Neuronal stem cell (in vitro differentiated cells): ENCODE results near the gene NDUFA8.

ENCODE experiments used
- DNase-seq: peaks from one replicate; pipeline ENCODE4 v3.0.0-alpha.2; 2013; ENCODE audit warnings: low spot score
- H2AFZ ChIP-seq: one replicate; pipeline ENCODE4 v1.6.1; 2013; ENCODE audit warnings: mild to moderate bottlenecking, low read length, inconsistent platforms
- H2AK5ac ChIP-seq: 2 replicates; pipeline ENCODE4 v1.6.1; 2013; ENCODE audit warnings: low read depth, mild to moderate bottlenecking, inconsistent platforms, low read length, moderate library complexity, mixed read lengths
- H2BK120ac ChIP-seq: 2 replicates; pipeline ENCODE4 v1.6.1; 2013; ENCODE audit warnings: low read depth, mild to moderate bottlenecking, inconsistent platforms, low read length, moderate library complexity, mixed read lengths
- H2BK12ac ChIP-seq: one replicate; pipeline ENCODE4 v1.6.1; 2013; ENCODE audit warnings: low read length, inconsistent platforms
- H2BK15ac ChIP-seq: 2 replicates; pipeline ENCODE4 v1.6.1; 2013; ENCODE audit warnings: mild to moderate bottlenecking, low read length, inconsistent platforms, mixed read lengths
- H2BK5ac ChIP-seq: one replicate; pipeline ENCODE4 v1.6.1; 2013; ENCODE audit warnings: inconsistent platforms, mild to moderate bottlenecking, low read length, moderate library complexity
- H3K14ac ChIP-seq: one replicate; pipeline ENCODE4 v1.6.1; 2013; ENCODE audit warnings: low read length, inconsistent platforms
- H3K18ac ChIP-seq: 2 replicates; pipeline ENCODE4 v1.6.1; 2013; ENCODE audit warnings: low read length, inconsistent platforms
- H3K23ac ChIP-seq: 2 replicates; pipeline ENCODE4 v1.6.1; 2013; ENCODE audit warnings: low read depth, mild to moderate bottlenecking, mixed read lengths, low read length, inconsistent platforms; ENCODE audit not compliant: poor library complexity
- H3K27ac ChIP-seq: replicated peaks from 3 replicates; pipeline ENCODE4 v1.5.1; 2013; ENCODE audit warnings: low read length, inconsistent platforms
- H3K27me3 ChIP-seq, 3 experiments: 2 replicates each; pipeline ENCODE4 v1.6.1; 2013; ENCODE audit warnings: low read length in 3 of 3, mild to moderate bottlenecking in 2 of 3, inconsistent platforms in 1 of 3, low read depth in 1 of 3, mixed read lengths in 1 of 3, moderate library complexity in 1 of 3; ENCODE audit not compliant: control insufficient read depth in 3 of 3, insufficient read depth in 3 of 3
- H3K36me3 ChIP-seq, 2 donors: replicated peaks in 1 of 2; 2 replicates each; pipeline ENCODE4 v1.6.1; 2013; ENCODE audit warnings: low read length in 2 of 2; ENCODE audit not compliant: control insufficient read depth in 2 of 2, insufficient read depth in 2 of 2
- H3K4ac ChIP-seq: 2 replicates; pipeline ENCODE4 v1.6.1; 2013; ENCODE audit warnings: inconsistent platforms, mild to moderate bottlenecking, low read length, moderate library complexity
- H3K4me1 ChIP-seq, 2 donors: 1 replicate in 1 of 2; 2 replicates in 1 of 2; pipeline ENCODE4 v1.6.1; 2013; ENCODE audit warnings: low read length in 2 of 2, low read depth in 1 of 2; ENCODE audit not compliant: control insufficient read depth in 2 of 2, insufficient read depth in 1 of 2
- H3K4me2 ChIP-seq: one replicate; pipeline ENCODE4 v1.6.1; 2013; ENCODE audit warnings: mild to moderate bottlenecking, low read length, inconsistent platforms; ENCODE audit not compliant: insufficient read depth, poor library complexity, severe bottlenecking
- H3K4me3 ChIP-seq, 2 donors: 2 replicates each; pipeline ENCODE4 v1.5.1; 2013; ENCODE audit warnings: low read length in 2 of 2, mild to moderate bottlenecking in 2 of 2, inconsistent platforms in 1 of 2, moderate library complexity in 1 of 2
- H3K79me1 ChIP-seq: one replicate; pipeline ENCODE4 v1.6.1; 2013; ENCODE audit warnings: low read depth, mild to moderate bottlenecking, inconsistent platforms, low read length, moderate library complexity
- H3K9ac ChIP-seq: one replicate; pipeline ENCODE4 v1.6.1; 2013; ENCODE audit warnings: mild to moderate bottlenecking, low read depth, low read length, inconsistent platforms; ENCODE audit not compliant: poor library complexity
- H3K9me3 ChIP-seq, 2 donors: replicated peaks in 1 of 2; 2 replicates each; pipeline versions ENCODE3 to v1.6.1; 2013; ENCODE audit warnings: low read length in 2 of 2, mild to moderate bottlenecking in 2 of 2, inconsistent platforms in 1 of 2, low read depth in 1 of 2, mixed read lengths in 1 of 2, moderate library complexity in 1 of 2; ENCODE audit not compliant: control insufficient read depth in 2 of 2, insufficient read depth in 1 of 2
- H4K8ac ChIP-seq: one replicate; pipeline ENCODE4 v1.6.1; 2013; ENCODE audit warnings: low read depth, mild to moderate bottlenecking, inconsistent platforms, low read length, moderate library complexity
- H4K91ac ChIP-seq: one replicate; pipeline ENCODE4 v1.6.1; 2013; ENCODE audit warnings: low read length, low read depth, mild to moderate bottlenecking, inconsistent platforms; ENCODE audit not compliant: poor library complexity
- WGBS, 2 donors: extraction: QIAGEN DNeasy Blood & Tissue Kit; methylation state at CpG; one replicate each; pipeline ENCODE4 v1.1.7; 2013; ENCODE audit warnings: missing lambda C conversion rate in 2 of 2, mixed read lengths in 1 of 2; ENCODE audit not compliant: insufficient read length in 2 of 2, insufficient replicate concordance in 1 of 2; ENCODE audit errors: extremely low coverage in 2 of 2; 5-methylcytosine and 5-hydroxymethylcytosine counted together

Gene NDUFA8

GRCh38 chr9:122179690-122180074 lies 20.1 kb upstream of the NDUFA8 start:
- H2BK15ac ChIP-seq = no peak overlapping the region
- no peaks in the 10 kb centered on the region for H3K36me3 ChIP-seq
- no peak overlapping the region for H4K91ac ChIP-seq
- H3K18ac ChIP-seq = no peak overlapping the region
- H2BK12ac ChIP-seq = no peak overlapping the region
- no peak overlapping the region for H3K27ac ChIP-seq
- H3K4me1 ChIP-seq = no peaks in the 10 kb centered on the region
- H3K4ac ChIP-seq = no peak overlapping the region
- H3K9me3 ChIP-seq = no peaks in the 10 kb centered on the region
- no peaks in the 10 kb centered on the region for H3K79me1 ChIP-seq
- H3K23ac ChIP-seq = no peak overlapping the region
- no CpG with 5 or more reads among the region's 2 CpGs for WGBS, 2 donors
- H3K4me2 ChIP-seq = no peak overlapping the region
- peaks cover 0 to 38% (median 0%) of the 10 kb centered on the region in 3 experiments for H3K27me3 ChIP-seq
- H4K8ac ChIP-seq = no peak overlapping the region
- H3K4me3 ChIP-seq = no peak overlapping the region
- no peak overlapping the region for H3K14ac ChIP-seq
- no peak overlapping the region for H3K9ac ChIP-seq
- DNase-seq = no peak
- no peak overlapping the region for H2AFZ ChIP-seq
- no peak overlapping the region for H2BK120ac ChIP-seq
- no peak overlapping the region for H2BK5ac ChIP-seq
- no peak overlapping the region for H2AK5ac ChIP-seq

- H3K4me2 ChIP-seq = no peak overlapping the region
- H3K9ac ChIP-seq = no peak overlapping the region
- no peaks in the 10 kb centered on the region for H3K36me3 ChIP-seq
- H4K8ac ChIP-seq = no peak overlapping the region
- no peak overlapping the region for H2BK120ac ChIP-seq
- no peak overlapping the region for H2AK5ac ChIP-seq
- no peak overlapping the region for H2BK5ac ChIP-seq
- H3K9me3 ChIP-seq = no peaks in the 10 kb centered on the region
- H3K23ac ChIP-seq = no peak overlapping the region
- H3K4ac ChIP-seq = no peak overlapping the region
- no peak overlapping the region for H4K91ac ChIP-seq
- H3K4me3 ChIP-seq = no peak overlapping the region
- no CpG with 5 or more reads among the region's 5 CpGs for WGBS, 2 donors
- H3K18ac ChIP-seq = no peak overlapping the region
- H3K79me1 ChIP-seq = no peaks in the 10 kb centered on the region
- H3K14ac ChIP-seq = no peak overlapping the region
- peaks cover 0 to 41% (median 0%) of the 10 kb centered on the region in 3 experiments for H3K27me3 ChIP-seq
- DNase-seq = no peak
- no peak overlapping the region for H2BK15ac ChIP-seq
- H2BK12ac ChIP-seq = no peak overlapping the region
- no peak overlapping the region for H3K27ac ChIP-seq
- no peaks in the 10 kb centered on the region for H3K4me1 ChIP-seq
- no peak overlapping the region for H2AFZ ChIP-seq
Measured at GRCh38 chr9:122179054-122179689, 19.6 kb upstream of the NDUFA8 start.

GRCh38 chr9:122176916-122177315 lies 17.3 kb upstream of the NDUFA8 start:
- Histone ChIP-seq H3K4me3 (no peak overlapping the region), H3K9ac (no peak overlapping the region), H3K79me1 (no peaks in the 10 kb centered on the region), H2AK5ac (no peak overlapping the region), H3K4ac (no peak overlapping the region), H2AFZ (no peak overlapping the region), H2BK120ac (no peak overlapping the region), H3K9me3 (no peaks in the 10 kb centered on the region), H4K8ac (no peak overlapping the region), H3K14ac (no peak overlapping the region), H3K36me3 (no peaks in the 10 kb centered on the region), H2BK15ac (no peak overlapping the region), H3K4me2 (no peak overlapping the region), H3K4me1 (no peaks in the 10 kb centered on the region), H3K27me3 (peaks cover 0 to 42% (median 0%) of the 10 kb centered on the region in 3 experiments), H3K27ac (no peak overlapping the region), H2BK12ac (no peak overlapping the region), H4K91ac (no peak overlapping the region), H3K18ac (no peak overlapping the region), H3K23ac (no peak overlapping the region), H2BK5ac (no peak overlapping the region)
- WGBS, 2 donors = no CpG with 5 or more reads among the region's 2 CpGs
- no peak for DNase-seq

- Histone ChIP-seq H3K9me3 (no peaks in the 10 kb centered on the region), H3K79me1 (no peaks in the 10 kb centered on the region), H3K27ac (no peak overlapping the region), H3K4ac (no peak overlapping the region), H4K91ac (no peak overlapping the region), H2BK15ac (no peak overlapping the region), H3K4me2 (no peak overlapping the region), H2BK120ac (no peak overlapping the region), H3K27me3 (peaks cover 0 to 59% (median 0%) of the 10 kb centered on the region in 3 experiments), H4K8ac (no peak overlapping the region), H3K18ac (no peak overlapping the region), H2AFZ (no peak overlapping the region), H3K9ac (no peak overlapping the region), H3K4me1 (no peaks in the 10 kb centered on the region), H2BK5ac (no peak overlapping the region), H3K23ac (no peak overlapping the region), H2BK12ac (no peak overlapping the region), H3K36me3 (no peaks in the 10 kb centered on the region), H3K14ac (no peak overlapping the region), H2AK5ac (no peak overlapping the region), H3K4me3 (no peak overlapping the region)
- DNase-seq = no peak
- WGBS, 2 donors = no CpG with 5 or more reads among the region's 3 CpGs
Measured at GRCh38 chr9:122173670-122174069, 14.1 kb upstream of the NDUFA8 start.
